Neutrophil (primary cell): ENCODE data around the gene CAMTA1.

Experiments used
- H3K27ac ChIP-seq: fragments of 200-600 bp; sonication (generic); 2 replicates; pipeline ENCODE4 v1.5.1; 2016; ENCODE audit warnings: mild to moderate bottlenecking, moderate library complexity
- H3K27me3 ChIP-seq: fragments of 200-600 bp; sonication (generic); 2 replicates; pipeline ENCODE4 v1.6.0; 2016; ENCODE audit warnings: mild to moderate bottlenecking
- H3K36me3 ChIP-seq: fragments of 200-600 bp; sonication (generic); 2 replicates; pipeline ENCODE4 v1.5.1; 2017
- H3K4me1 ChIP-seq, 2 experiments: fragments of 200-600 bp in 1 of 2; sonication (generic) in 1 of 2; 1 replicate in 1 of 2; 2 replicates in 1 of 2; pipeline versions ENCODE4 v1.5.1 to v1.6.1; 2013 to 2016; ENCODE audit warnings: low read depth in 1 of 2, low read length in 1 of 2, mild to moderate bottlenecking in 1 of 2, moderate library complexity in 1 of 2; ENCODE audit not compliant: control insufficient read depth in 1 of 2, insufficient read depth in 1 of 2
- H3K4me3 ChIP-seq, 2 experiments: fragments of 200-600 bp in 1 of 2; sonication (generic) in 1 of 2; 1 replicate in 1 of 2; 2 replicates in 1 of 2; pipeline ENCODE4 v1.5.1; 2013 to 2016; ENCODE audit warnings: low read depth in 1 of 2, low read length in 1 of 2, mild to moderate bottlenecking in 1 of 2, moderate library complexity in 1 of 2
- H3K9me3 ChIP-seq: fragments of 200-600 bp; sonication (generic); 2 replicates; pipeline ENCODE4 v1.5.1; 2016
- CTCF ChIP-seq: fragments of 200-600 bp; sonication (generic); IDR thresholded peaks from 2 replicates; pipeline ENCODE4 v1.5.1; 2016; ENCODE audit warnings: antibody characterized with exemption

CAMTA1 gene

DNA sequence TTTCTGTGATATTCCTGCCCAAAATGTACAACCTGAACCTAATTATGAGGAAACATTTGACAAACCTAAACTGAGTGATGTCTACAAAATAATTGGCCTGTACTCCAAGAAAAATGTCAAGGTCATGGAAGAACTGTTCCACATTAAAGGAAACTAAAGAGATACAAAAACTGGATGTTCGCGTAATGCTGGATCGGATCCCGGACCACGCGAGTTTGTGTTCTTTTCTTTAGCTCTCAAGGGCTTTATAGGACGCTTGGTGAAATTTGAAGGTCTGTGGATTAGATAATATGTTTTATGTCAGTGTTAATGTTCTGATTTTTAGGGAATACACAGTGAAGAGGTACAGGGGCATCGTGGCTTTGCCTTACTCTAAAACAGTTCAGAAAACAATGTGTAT is 400.5 kb downstream of the CAMTA1 start:
- TF ChIP-seq CTCF = no peak
- Histone ChIP-seq H3K4me1 (no peaks in the 10 kb centered on the region), H3K27ac (no peak overlapping the region), H3K9me3 (peaks cover 2% of the 10 kb centered on the region), H3K4me3 (no peak overlapping the region), H3K36me3 (no peaks in the 10 kb centered on the region), H3K27me3 (peaks cover 11% of the 10 kb centered on the region)

GRCh38 chr1:7186382-7187111 is 401.3 kb downstream of the CAMTA1 start:
- Histone ChIP-seq H3K27me3 (peaks cover 11% of the 10 kb centered on the region), H3K9me3 (no peaks in the 10 kb centered on the region), H3K4me1 (no peaks in the 10 kb centered on the region), H3K36me3 (no peaks in the 10 kb centered on the region), H3K27ac (no peak overlapping the region), H3K4me3 (no peak overlapping the region)
- no peak for TF ChIP-seq CTCF

- Histone ChIP-seq H3K27ac (no peak overlapping the region), H3K4me1 (no peaks in the 10 kb centered on the region), H3K4me3 (no peak overlapping the region), H3K36me3 (no peaks in the 10 kb centered on the region), H3K9me3 (no peaks in the 10 kb centered on the region), H3K27me3 (peaks cover 11% of the 10 kb centered on the region)
- TF ChIP-seq CTCF = no peak
Measured at GRCh38 chr1:7187112-7187493, 401.8 kb downstream of the CAMTA1 start.

- no peak for TF ChIP-seq CTCF
- Histone ChIP-seq H3K4me3 (no peak overlapping the region), H3K36me3 (no peaks in the 10 kb centered on the region), H3K9me3 (no peaks in the 10 kb centered on the region), H3K4me1 (no peaks in the 10 kb centered on the region), H3K27ac (no peak overlapping the region), H3K27me3 (peaks cover 11% of the 10 kb centered on the region)
Measured at GRCh38 chr1:7190261-7190660, 405.0 kb downstream of the CAMTA1 start.

GRCh38 chr1:7192453-7192852 is 407.2 kb downstream of the CAMTA1 start:
- H3K9me3 ChIP-seq = no peaks in the 10 kb centered on the region
- H3K27me3 ChIP-seq = no peaks in the 10 kb centered on the region
- H3K4me1 ChIP-seq = no peaks in the 10 kb centered on the region
- no peak overlapping the region for H3K4me3 ChIP-seq
- H3K36me3 ChIP-seq = no peaks in the 10 kb centered on the region
- TF ChIP-seq CTCF = no peak
- no peak overlapping the region for H3K27ac ChIP-seq
